ENCODE data around the gene CELF4.

GRCh38 chr18:37481491-37481890 is 84.1 kb downstream of the CELF4 start:
- no peak for TF ChIP-seq EZH2 (IDR thresholded peaks at IDR 0.05)
- TF ChIP-seq POLR2AphosphoS5 (IDR thresholded peaks at IDR 0.05; ENCODE audit: borderline replicate concordance, low read depth, low read length), result no peak
- no peak for TF ChIP-seq FOXP2 (optimal IDR thresholded peaks at IDR 0.05; ENCODE audit: control extremely low read depth, extremely low read length, insufficient read depth)

Measured in SK-N-MC (cell line).